Measurements from ENCODE around the gene GJA8.
"Not testable (repeated sequence)": the region's sequence is repeated elsewhere in the genome, so short reads cannot be mapped to it uniquely, and the experiment has no call there.

Gene GJA8

DNA sequence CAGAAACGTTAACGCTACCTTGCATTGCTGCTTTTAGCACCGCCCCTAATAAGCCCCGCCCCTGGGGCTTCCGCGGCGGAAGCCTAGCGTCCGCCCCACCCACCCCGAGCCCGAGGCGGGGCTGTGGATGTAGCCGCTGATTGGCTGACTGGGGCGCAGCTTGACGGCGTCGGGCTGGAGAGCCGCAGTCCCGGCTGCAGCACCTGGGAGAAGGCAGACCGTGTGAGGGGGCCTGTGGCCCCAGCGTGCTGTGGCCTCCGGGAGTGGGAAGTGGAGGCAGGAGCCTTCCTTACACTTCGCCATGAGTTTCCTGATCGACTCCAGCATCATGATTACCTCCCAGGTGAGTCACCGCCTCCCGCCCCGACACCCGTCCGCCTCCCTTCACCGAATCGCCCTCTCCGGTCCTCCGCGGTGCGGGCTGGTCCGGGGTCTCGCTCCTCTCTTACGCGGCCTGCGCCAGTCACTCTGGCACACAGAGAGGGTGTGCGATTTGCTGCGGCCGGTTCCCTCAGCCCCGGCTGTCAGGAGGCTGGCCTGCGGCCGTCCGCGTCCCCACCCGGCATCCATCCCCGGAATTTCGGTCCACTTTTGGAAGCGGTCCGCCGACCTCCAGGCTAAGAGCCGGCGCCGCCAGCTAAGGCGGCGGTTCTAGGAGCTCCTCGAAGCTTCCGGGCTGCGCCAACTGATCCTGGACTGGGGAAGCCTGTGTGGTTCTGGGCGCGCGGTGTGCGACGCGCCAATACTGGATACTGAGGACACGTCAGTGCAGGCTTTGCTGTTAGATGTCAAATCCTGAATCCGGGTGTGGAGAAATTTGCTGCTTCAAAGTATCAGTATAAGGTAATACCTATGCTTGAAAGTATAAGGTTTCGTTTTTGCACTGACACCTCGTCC lies 25.9 kb downstream of the GJA8 start, which contains the start of gene GPR89B:
GPR89B (plus strand) TSS at position 185 of the 897 bp plus-strand sequence; CDS start at position 302, 117 bp downstream.
- peak; percentile 82 for DNase-seq

DNA sequence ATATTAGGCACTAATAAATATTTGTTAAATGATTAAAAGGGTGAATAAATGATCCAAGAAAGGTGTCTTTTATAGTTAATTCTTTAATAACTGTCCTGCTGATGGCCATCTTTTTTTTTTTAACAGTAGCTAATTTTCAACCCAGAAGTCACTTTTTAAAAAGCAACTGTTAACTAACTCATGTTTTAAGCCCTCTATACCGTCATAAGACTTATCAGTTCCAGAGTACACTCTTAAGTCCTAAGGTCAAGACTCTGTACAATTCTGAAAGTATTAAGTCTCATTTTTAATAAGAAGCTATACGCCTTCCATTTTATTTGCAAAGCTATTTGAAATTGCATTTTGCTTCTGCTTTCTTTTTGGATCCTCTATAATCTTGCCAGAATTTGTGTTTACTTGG lies 28.5 kb downstream of the GJA8 start:
- DNase-seq = not testable (repeated sequence)

DNA sequence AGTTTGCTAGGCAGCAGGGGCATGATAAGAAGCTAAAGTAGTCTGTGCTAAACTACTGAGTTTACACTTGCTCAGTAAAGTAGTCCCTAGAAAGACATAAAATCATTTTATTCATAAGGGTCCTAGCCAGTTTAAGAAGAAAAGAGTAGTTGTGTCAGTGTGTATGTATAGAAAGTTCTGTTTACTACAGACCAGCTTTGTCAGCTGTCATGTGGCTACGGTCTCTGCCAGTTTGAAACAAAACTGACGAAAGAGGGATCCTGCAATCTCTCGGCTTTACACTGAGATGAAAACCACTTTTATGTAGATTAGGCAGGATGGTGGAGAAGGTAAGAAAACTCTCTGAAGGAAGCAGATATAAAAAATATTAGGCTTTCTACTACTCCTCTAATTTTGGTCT lies 32.7 kb downstream of the GJA8 start:
- not testable (repeated sequence) for DNase-seq

DNA sequence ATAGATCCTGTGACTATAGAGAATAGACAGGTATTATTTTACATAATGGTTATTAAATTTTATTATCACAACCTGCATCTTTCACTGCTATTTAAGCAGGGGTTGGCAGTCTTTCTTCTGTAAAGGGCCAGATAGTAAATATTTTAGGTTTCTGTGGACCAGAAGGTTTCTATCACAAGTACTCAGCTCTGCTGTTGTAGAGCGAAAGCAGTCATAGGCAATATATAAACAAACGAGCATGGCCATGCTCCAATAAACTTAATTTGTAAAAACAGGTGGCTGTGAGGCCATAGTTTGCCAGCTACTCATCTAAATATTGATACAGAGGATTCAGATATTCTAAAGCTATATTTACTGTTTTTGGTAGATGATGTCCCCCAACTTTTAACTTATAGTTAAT lies 37.9 kb downstream of the GJA8 start:
- not testable (repeated sequence) for DNase-seq

DNA sequence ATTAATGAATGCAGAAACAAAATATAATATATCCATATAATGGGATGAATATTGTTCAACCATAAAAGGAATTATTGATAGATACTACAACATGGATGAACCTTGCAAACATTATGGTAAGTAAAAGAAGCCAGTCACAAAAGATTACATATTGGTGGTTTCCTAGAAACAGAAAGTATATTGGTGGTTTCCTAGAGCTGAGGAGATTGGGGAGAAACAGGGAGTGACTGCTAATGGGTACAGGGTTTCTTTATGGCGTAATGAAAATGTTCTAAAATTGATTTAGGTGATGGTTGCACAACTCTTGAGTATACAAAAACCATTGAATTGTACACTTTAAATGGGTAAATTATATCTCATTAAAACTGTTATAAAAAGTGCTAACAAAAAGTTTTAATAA lies 40.0 kb downstream of the GJA8 start:
- not testable (repeated sequence) for DNase-seq

DNA sequence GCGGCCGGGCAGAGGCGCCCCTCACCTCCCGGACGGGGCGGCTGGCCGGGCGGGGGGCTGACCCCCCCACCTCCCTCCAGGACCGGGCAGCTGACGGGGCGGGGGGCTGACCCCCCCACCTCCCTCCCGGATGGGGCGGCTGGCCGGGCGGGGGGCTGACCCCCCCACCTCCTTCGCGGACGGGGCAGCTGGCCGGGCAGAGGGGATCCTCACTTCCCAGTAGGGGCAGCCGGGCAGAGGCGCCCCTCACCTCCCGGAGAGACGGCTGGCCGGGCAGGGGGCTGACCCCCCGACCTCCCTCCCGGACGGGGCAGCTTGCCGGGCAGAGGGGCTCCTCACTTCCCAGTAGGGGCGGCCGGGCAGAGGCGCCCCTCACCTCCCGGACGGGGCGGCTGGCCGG lies 46.9 kb downstream of the GJA8 start:
- not testable (repeated sequence) for DNase-seq
